ENCODE measurements around the gene AGTPBP1. TPM values are rescaled to one million over a fixed set of nuclear protein-coding genes. Genes with fewer than 3 reads are reported as not detected.

Gene AGTPBP1
- polyA plus RNA-seq, 1 of the 3 experiments (the other 2 are of a cell fraction) = 3.8 TPM

GRCh38 chr9:85553475-85553874, 188.3 kb downstream of the AGTPBP1 start:
- Histone ChIP-seq H3K9ac (no peak overlapping the region), H3K36me3 (replicated peaks in 1 of 2; ENCODE audit: control insufficient read depth in 1 of 2, insufficient read depth in 2 of 2, low read length in 1 of 2) (no peaks in the 10 kb centered on the region), H3K9me2 (no peaks in the 10 kb centered on the region), H3K9me3 (no peaks in the 10 kb centered on the region), H3K4me2 (no peak overlapping the region), H4K20me1 (ENCODE audit: insufficient read depth) (no peaks in the 10 kb centered on the region), H3K27me3 (ENCODE audit: insufficient read depth) (no peaks in the 10 kb centered on the region), H3K79me2 (ENCODE audit: insufficient read depth) (no peaks in the 10 kb centered on the region), H3K4me3 (ENCODE audit: low read depth in 2 of 2, low read length in 1 of 2) (no peak overlapping the region), H3K27ac (ENCODE audit: low read depth in 2 of 2, low read length in 1 of 2) (no peak overlapping the region), H2AFZ (ENCODE audit: low read depth) (no peak overlapping the region), H3K4me1 (ENCODE audit: control insufficient read depth in 1 of 2, insufficient read depth in 2 of 2, low read depth in 1 of 2, low read length in 1 of 2) (peaks cover 0 to 4% of the 10 kb centered on the region in 2 experiments; a peak in 1 of 4 replicates), H3F3A (replicated peaks; ENCODE audit: insufficient read depth) (no peaks in the 10 kb centered on the region)
- WGBS (ENCODE audit: low lambda C conversion rate) = 94% methylated on average over 5 of the region's 5 CpGs
- no peak for DNase-seq
- TF ChIP-seq TAF1 (IDR thresholded peaks at IDR 0.05; ENCODE audit: borderline replicate concordance, low read depth, low read length) = no peak
- CTCF ChIA-PET = interaction anchor here (1.4 kb wide), 1 partner anchor 14 kb away, joined by 3 read pairs; no protein-coding TSS in a partner anchor
- POLR2A ChIA-PET = no interaction called here

- H3K9ac ChIP-seq = no peak overlapping the region
- ChIA-PET POLR2A (no interaction called here), CTCF (no interaction called here)
- no peaks in the 10 kb centered on the region for H3K9me2 ChIP-seq
- no peak overlapping the region for H3K4me3 ChIP-seq (ENCODE audit: low read depth in 2 of 2, low read length in 1 of 2)
- no peak overlapping the region for H3K4me2 ChIP-seq
- H4K20me1 ChIP-seq (ENCODE audit: insufficient read depth) = no peaks in the 10 kb centered on the region
- H3K79me2 ChIP-seq (ENCODE audit: insufficient read depth) = no peaks in the 10 kb centered on the region
- H3K9me3 ChIP-seq = no peaks in the 10 kb centered on the region
- 96% methylated on average over 2 of the region's 2 CpGs for WGBS (ENCODE audit: low lambda C conversion rate)
- no peaks in the 10 kb centered on the region for H3K36me3 ChIP-seq (replicated peaks in 1 of 2; ENCODE audit: control insufficient read depth in 1 of 2, insufficient read depth in 2 of 2, low read length in 1 of 2)
- H3F3A ChIP-seq (replicated peaks; ENCODE audit: insufficient read depth) = no peaks in the 10 kb centered on the region
- no peaks in the 10 kb centered on the region for H3K4me1 ChIP-seq (ENCODE audit: control insufficient read depth in 1 of 2, insufficient read depth in 2 of 2, low read depth in 1 of 2, low read length in 1 of 2)
- H2AFZ ChIP-seq (ENCODE audit: low read depth) = no peak overlapping the region
- H3K27ac ChIP-seq (ENCODE audit: low read depth in 2 of 2, low read length in 1 of 2) = no peak overlapping the region
- H3K27me3 ChIP-seq (ENCODE audit: insufficient read depth) = no peaks in the 10 kb centered on the region
- TF ChIP-seq CTCF (IDR thresholded peaks at IDR 0.05) = no peak
- no peak for TF ChIP-seq RFX5 (IDR thresholded peaks at IDR 0.05; ENCODE audit: low read length)
- TF ChIP-seq, protein P1, sequence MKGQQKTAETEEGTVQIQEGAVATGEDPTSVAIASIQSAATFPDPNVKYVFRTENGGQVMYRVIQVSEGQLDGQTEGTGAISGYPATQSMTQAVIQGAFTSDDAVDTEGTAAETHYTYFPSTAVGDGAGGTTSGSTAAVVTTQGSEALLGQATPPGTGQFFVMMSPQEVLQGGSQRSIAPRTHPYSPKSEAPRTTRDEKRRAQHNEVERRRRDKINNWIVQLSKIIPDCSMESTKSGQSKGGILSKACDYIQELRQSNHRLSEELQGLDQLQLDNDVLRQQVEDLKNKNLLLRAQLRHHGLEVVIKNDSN (IDR thresholded peaks at IDR 0.05; ENCODE audit: borderline replicate concordance, low read depth) = no peak
- no peak for TF ChIP-seq TEAD4 (IDR thresholded peaks at IDR 0.05; ENCODE audit: borderline replicate concordance, insufficient read depth)
- TF ChIP-seq, protein P2, sequence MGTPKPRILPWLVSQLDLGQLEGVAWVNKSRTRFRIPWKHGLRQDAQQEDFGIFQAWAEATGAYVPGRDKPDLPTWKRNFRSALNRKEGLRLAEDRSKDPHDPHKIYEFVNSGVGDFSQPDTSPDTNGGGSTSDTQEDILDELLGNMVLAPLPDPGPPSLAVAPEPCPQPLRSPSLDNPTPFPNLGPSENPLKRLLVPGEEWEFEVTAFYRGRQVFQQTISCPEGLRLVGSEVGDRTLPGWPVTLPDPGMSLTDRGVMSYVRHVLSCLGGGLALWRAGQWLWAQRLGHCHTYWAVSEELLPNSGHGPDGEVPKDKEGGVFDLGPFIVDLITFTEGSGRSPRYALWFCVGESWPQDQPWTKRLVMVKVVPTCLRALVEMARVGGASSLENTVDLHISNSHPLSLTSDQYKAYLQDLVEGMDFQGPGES (IDR thresholded peaks at IDR 0.05; ENCODE audit: low read depth, low read length) = no peak
- TF ChIP-seq ZBTB33 (IDR thresholded peaks at IDR 0.05; ENCODE audit: borderline replicate concordance, low read depth) = no peak
- TF ChIP-seq MEF2A (IDR thresholded peaks at IDR 0.05; ENCODE audit: borderline replicate concordance, low read depth) = no peak
- DNase-seq = no peak
These were observed 194.2 kb downstream of the AGTPBP1 start for GRCh38 chr9:85547599-85547998.

All from SK-N-SH (cell line).